Effector memory CD8-positive, alpha-beta T cell (primary cell): ENCODE data around the gene TMEM31.
"Not testable (repeated sequence)": the region's sequence is repeated elsewhere in the genome, so short reads cannot be mapped to it uniquely, and the experiment has no call there.

Experiments used
- ATAC-seq: fragments of 150-1000 bp; cut with Tn5 transposase; replicated peaks from 2 replicates; pipeline ENCODE4 v1.10.0; 2021; ENCODE audit warnings: mild to moderate bottlenecking, moderate library complexity
- DNase-seq, 3 experiments: peaks; one replicate each; pipeline ENCODE4 v3.0.0; 2021
- H3K27ac Mint-ChIP-seq, 2 donors: one replicate each; pipeline ENCODE4 v1.8.0; 2022; ENCODE audit warnings: mild to moderate bottlenecking in 2 of 2, mixed read lengths in 2 of 2, moderate library complexity in 2 of 2
- H3K27me3 Mint-ChIP-seq, 2 donors: one replicate each; pipeline ENCODE4 v1.8.0; 2022; ENCODE audit warnings: mixed read lengths in 2 of 2
- H3K36me3 Mint-ChIP-seq: one replicate; pipeline ENCODE4 v1.8.0; 2022; ENCODE audit warnings: mild to moderate bottlenecking, moderate library complexity, mixed read lengths; ENCODE audit not compliant: insufficient read depth
- H3K4me1 Mint-ChIP-seq, 2 donors: one replicate each; pipeline ENCODE4 v1.8.0; 2022; ENCODE audit warnings: low read depth in 2 of 2, mixed read lengths in 2 of 2
- H3K4me3 Mint-ChIP-seq, 2 donors: one replicate each; pipeline ENCODE4 v1.8.0; 2022; ENCODE audit warnings: mild to moderate bottlenecking in 2 of 2, mixed read lengths in 2 of 2, moderate library complexity in 2 of 2
- H3K9me3 Mint-ChIP-seq, 2 donors: one replicate each; pipeline ENCODE4 v1.8.0; 2022; ENCODE audit warnings: mixed read lengths in 2 of 2

The TMEM31 gene

GRCh38 chrX:103734125-103734760 is 23.5 kb downstream of the TMEM31 start:
- H3K4me3 Mint-ChIP-seq: no peak overlapping the region
- peaks cover 26 to 34% of the 10 kb centered on the region in 2 donors for H3K27me3 Mint-ChIP-seq
- H3K36me3 Mint-ChIP-seq: peaks cover 2% of the 10 kb centered on the region
- ATAC-seq (no peak), DNase-seq (no peak)
- no peaks in the 10 kb centered on the region for H3K9me3 Mint-ChIP-seq
- H3K4me1 Mint-ChIP-seq: peaks cover 0 to 1% of the 10 kb centered on the region in 2 donors
- H3K27ac Mint-ChIP-seq: no peak overlapping the region

GRCh38 chrX:103737696-103738095 is 27.0 kb downstream of the TMEM31 start:
- ATAC-seq: no peak
- Mint-ChIP-seq H3K27me3 (peaks cover 11 to 15% of the 10 kb centered on the region in 2 donors), H3K4me3 (no peak overlapping the region), H3K4me1 (no peaks in the 10 kb centered on the region), H3K9me3 (no peaks in the 10 kb centered on the region), H3K27ac (peak overlapping the region in 1 of 2 donors; percentile 8), H3K36me3 (no peaks in the 10 kb centered on the region)
- DNase-seq: no peak

GRCh38 chrX:103739421-103739820 is 28.7 kb downstream of the TMEM31 start:
- Mint-ChIP-seq H3K9me3 (no peaks in the 10 kb centered on the region), H3K4me1 (no peaks in the 10 kb centered on the region), H3K36me3 (no peaks in the 10 kb centered on the region), H3K4me3 (no peak overlapping the region), H3K27me3 (peaks cover 2 to 3% of the 10 kb centered on the region in 2 donors), H3K27ac (no peak overlapping the region)
- DNase-seq (no peak), ATAC-seq (no peak)

- Mint-ChIP-seq H3K36me3 (no peaks in the 10 kb centered on the region), H3K4me1 (no peaks in the 10 kb centered on the region), H3K27ac (no peak overlapping the region), H3K27me3 (no peaks in the 10 kb centered on the region), H3K9me3 (no peaks in the 10 kb centered on the region), H3K4me3 (no peak overlapping the region)
- no peak for ATAC-seq
- no peak for DNase-seq
Measured at GRCh38 chrX:103741879-103742278, 31.2 kb downstream of the TMEM31 start.

GRCh38 chrX:103742339-103742738 is 31.6 kb downstream of the TMEM31 start:
- Mint-ChIP-seq H3K4me3 (no peak overlapping the region), H3K27me3 (no peaks in the 10 kb centered on the region), H3K9me3 (no peaks in the 10 kb centered on the region), H3K36me3 (no peaks in the 10 kb centered on the region), H3K27ac (no peak overlapping the region), H3K4me1 (no peaks in the 10 kb centered on the region)
- no peak for ATAC-seq
- no peak for DNase-seq

- ATAC-seq (no peak), DNase-seq (no peak)
- Mint-ChIP-seq H3K27me3 (no peaks in the 10 kb centered on the region), H3K27ac (no peak overlapping the region), H3K4me3 (no peak overlapping the region), H3K9me3 (no peaks in the 10 kb centered on the region), H3K36me3 (no peaks in the 10 kb centered on the region), H3K4me1 (no peaks in the 10 kb centered on the region)
Measured at GRCh38 chrX:103747163-103747562, 36.5 kb downstream of the TMEM31 start.

- no peaks in the 10 kb centered on the region for H3K27me3 Mint-ChIP-seq
- ATAC-seq: no peak
- no peak for DNase-seq
- H3K9me3 Mint-ChIP-seq: peaks cover 0 to 7% of the 10 kb centered on the region in 2 donors
- H3K4me3 Mint-ChIP-seq: no peak overlapping the region
- H3K27ac Mint-ChIP-seq: no peak overlapping the region
- H3K36me3 Mint-ChIP-seq: no peaks in the 10 kb centered on the region
- no peaks in the 10 kb centered on the region for H3K4me1 Mint-ChIP-seq
Measured at GRCh38 chrX:103754401-103754800, 43.7 kb downstream of the TMEM31 start.

GRCh38 chrX:103756736-103757135 is 46.0 kb downstream of the TMEM31 start:
- DNase-seq (no peak), ATAC-seq (no peak)
- no peak overlapping the region for H3K4me3 Mint-ChIP-seq
- H3K36me3 Mint-ChIP-seq: no peaks in the 10 kb centered on the region
- H3K4me1 Mint-ChIP-seq: no peaks in the 10 kb centered on the region
- H3K27me3 Mint-ChIP-seq: peaks cover 1 to 4% of the 10 kb centered on the region in 2 donors
- peaks cover 0 to 7% of the 10 kb centered on the region in 2 donors for H3K9me3 Mint-ChIP-seq
- no peak overlapping the region for H3K27ac Mint-ChIP-seq

- no peak overlapping the region for H3K4me3 Mint-ChIP-seq
- no peaks in the 10 kb centered on the region for H3K36me3 Mint-ChIP-seq
- H3K27me3 Mint-ChIP-seq: peaks cover 6 to 8% of the 10 kb centered on the region in 2 donors
Measured at GRCh38 chrX:103758555-103758954, 47.8 kb downstream of the TMEM31 start.

GRCh38 chrX:103763541-103763940 is 52.8 kb downstream of the TMEM31 start:
- ATAC-seq, H3K4me1 Mint-ChIP-seq, H3K9me3 Mint-ChIP-seq, DNase-seq, H3K36me3 Mint-ChIP-seq, H3K4me3 Mint-ChIP-seq: not testable (repeated sequence)
- Mint-ChIP-seq H3K27me3 (peaks cover 6 to 19% of the 10 kb centered on the region in 2 donors), H3K27ac (peak overlapping the region in 1 of 2 donors; percentile 33)

More at GRCh38 chrX:103758555-103758954, 47.8 kb downstream of the TMEM31 start:
- H3K9me3 Mint-ChIP-seq: peaks cover 0 to 7% of the 10 kb centered on the region in 2 donors
- no peaks in the 10 kb centered on the region for H3K4me1 Mint-ChIP-seq
- DNase-seq: no peak
- ATAC-seq: no peak
- H3K27ac Mint-ChIP-seq: no peak overlapping the region
